ENCODE results near the gene NT5DC4.

The NT5DC4 gene

GRCh38 chr2:112784199-112785189 lies 63.7 kb downstream of the NT5DC4 start, which contains the start of gene IL1A:
Gene IL1A, minus strand, starts transcription at chr2:112784493. Its CDS starts 723 bp downstream, at chr2:112783770.
- DNase-seq (ENCODE audit: low spot score), result no peak

GRCh38 chr2:112787294-112787693 lies 66.5 kb downstream of the NT5DC4 start:
- DNase-seq (ENCODE audit: low spot score), result no peak

DNA sequence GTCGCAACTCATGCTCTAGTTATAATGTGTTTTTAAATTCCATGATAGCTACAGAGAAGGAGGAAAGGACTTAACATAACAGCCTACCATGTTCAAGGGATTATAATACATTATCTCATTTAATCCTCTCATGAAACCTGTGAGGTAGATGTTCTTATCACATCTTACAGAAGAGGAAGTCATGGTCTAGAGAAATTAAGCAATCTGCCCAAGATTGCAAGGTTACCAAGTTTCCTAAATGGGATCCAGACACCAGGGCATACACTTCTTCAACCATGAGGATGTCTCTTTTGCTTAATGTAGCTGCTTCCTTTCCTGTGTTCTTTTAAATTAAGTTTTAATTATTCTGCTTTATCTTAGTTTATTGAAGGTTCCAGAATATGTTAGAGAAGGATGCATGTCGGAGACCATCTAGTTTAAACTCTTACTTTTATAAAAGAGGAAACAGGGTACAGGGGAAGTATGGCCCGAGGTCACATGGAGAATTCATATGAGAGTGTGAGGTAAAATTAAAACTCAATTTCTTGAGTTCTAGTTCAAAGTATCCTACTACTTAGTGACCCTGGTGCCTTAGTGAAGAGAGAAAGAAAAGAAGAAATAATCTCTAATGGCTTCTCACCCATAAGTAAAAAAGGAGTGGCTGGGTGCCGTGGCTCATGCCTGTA lies 67.0 kb downstream of the NT5DC4 start:
- no peak for DNase-seq (ENCODE audit: low spot score)

- DNase-seq (ENCODE audit: low spot score), result no peak
Observed at GRCh38 chr2:112788653-112789052, 67.8 kb downstream of the NT5DC4 start.
